Fibroblast of lung (primary cell): ENCODE data around the gene FAAP100. TPM values are rescaled to one million over a fixed set of nuclear protein-coding genes. Genes with fewer than 3 reads are reported as not detected.

Experiments
- DNase-seq, 2 donors: peaks; one replicate each; pipeline versions ENCODE4 v3.0.0 to v3.0.0-alpha.2; 2010; ENCODE audit warnings: low read depth in 2 of 2
- H2AFZ ChIP-seq: 2 replicates; pipeline ENCODE4 v1.5.1; 2012; ENCODE audit warnings: low read length, control low read depth, inconsistent platforms
- H3K27ac ChIP-seq: 2 replicates; pipeline ENCODE4 v1.5.1; 2011; ENCODE audit warnings: low read length, control low read depth; ENCODE audit not compliant: insufficient read depth
- H3K27me3 ChIP-seq: 2 replicates; pipeline ENCODE4 v1.5.1; 2011; ENCODE audit warnings: mild to moderate bottlenecking, low read length; ENCODE audit not compliant: control insufficient read depth, insufficient read depth
- H3K36me3 ChIP-seq: 2 replicates; pipeline ENCODE4 v1.5.1; 2011; ENCODE audit warnings: low read length; ENCODE audit not compliant: control insufficient read depth, insufficient read depth
- H3K4me1 ChIP-seq: 2 replicates; pipeline ENCODE4 v1.5.1; 2011; ENCODE audit warnings: low read length; ENCODE audit not compliant: control insufficient read depth, insufficient read depth; ENCODE audit errors: extremely low read depth
- H3K4me2 ChIP-seq: 2 replicates; pipeline ENCODE4 v1.5.1; 2011; ENCODE audit warnings: low read length, control low read depth; ENCODE audit not compliant: insufficient read depth; ENCODE audit errors: extremely low read depth
- H3K4me3 ChIP-seq, 4 experiments: fragments of 200-600 bp in 1 of 4; sonication (generic) in 1 of 4; replicated peaks in 1 of 4; 2 replicates each; pipeline ENCODE4 v1.5.1; 2011 to 2016; ENCODE audit warnings: low read length in 4 of 4, low read depth in 3 of 4, mild to moderate bottlenecking in 3 of 4, control low read depth in 2 of 4, inconsistent platforms in 1 of 4, mixed read lengths in 1 of 4; ENCODE audit not compliant: insufficient read depth in 1 of 4; ENCODE audit errors: control extremely low read depth in 1 of 4
- H3K79me2 ChIP-seq: 2 replicates; pipeline ENCODE4 v1.5.1; 2012; ENCODE audit warnings: mild to moderate bottlenecking, low read length, inconsistent platforms; ENCODE audit not compliant: control insufficient read depth, insufficient read depth
- H3K9ac ChIP-seq: 2 replicates; pipeline ENCODE4 v1.5.1; 2011; ENCODE audit warnings: mild to moderate bottlenecking, low read length, control low read depth; ENCODE audit not compliant: insufficient read depth
- H3K9me3 ChIP-seq: 2 replicates; pipeline ENCODE4 v1.5.1; 2012; ENCODE audit warnings: low read depth, low read length; ENCODE audit not compliant: control insufficient read depth, insufficient read depth
- H4K20me1 ChIP-seq: 2 replicates; pipeline ENCODE4 v1.5.1; 2011; ENCODE audit warnings: low read length; ENCODE audit not compliant: control insufficient read depth, insufficient read depth; ENCODE audit errors: extremely low read depth
- CTCF ChIP-seq, 2 donors: IDR thresholded peaks in 1 of 2; conservative IDR thresholded peaks in 1 of 2; 1 replicate in 1 of 2; 2 replicates in 1 of 2; pipeline ENCODE4 v1.5.1; 2011 to 2012; ENCODE audit warnings: low read length in 2 of 2, control low read depth in 1 of 2, inconsistent platforms in 1 of 2, low read depth in 1 of 2, mild to moderate bottlenecking in 1 of 2
- EZH2 ChIP-seq: IDR thresholded peaks from 2 replicates; pipeline ENCODE4 v1.5.1; 2012; ENCODE audit warnings: low read length, control low read depth, mild to moderate bottlenecking; ENCODE audit errors: missing control alignments
- polyA plus RNA-seq, 2 donors: library from polyadenylated mRNA; depleted of rRNA in 1 of 2; stranded (reverse) in 1 of 2; unstranded in 1 of 2; fragments of >200 nt; gene quantifications; 2 replicates each; pipeline ENCODE4 v1.2.1, GENCODE V29; 2011 to 2012; ENCODE audit warnings: missing spikeins in 1 of 2
- total RNA-seq: library from RNA; depleted of rRNA; stranded (reverse); fragments of >200 nt; gene quantifications from 2 replicates; pipeline ENCODE4 v1.2.1, GENCODE V29; 2014

Gene FAAP100
- total and polyA plus RNA-seq, 2 donors (not counting 1 experiment from before 2014, with no cell fraction given): 6.7 to 10.4 TPM

- no peak overlapping the region for H3K4me2 ChIP-seq
- TF ChIP-seq CTCF (conservative IDR thresholded peaks at IDR 0.05 in 1 of 2, IDR thresholded peaks at IDR 0.05 in 1 of 2; ENCODE audit: low read depth in 1 of 2, low read length in 2 of 2) (no peak), EZH2 (no peak)
- no peak overlapping the region for H3K27ac ChIP-seq
- no peaks in the 10 kb centered on the region for H3K9me3 ChIP-seq
- H3K36me3 ChIP-seq: peaks cover 24% of the 10 kb centered on the region
- H3K9ac ChIP-seq: no peak overlapping the region
- no peak overlapping the region for H3K4me3 ChIP-seq
- no peak overlapping the region for H2AFZ ChIP-seq
- H3K79me2 ChIP-seq: peaks cover 3% of the 10 kb centered on the region
- H4K20me1 ChIP-seq: no peaks in the 10 kb centered on the region
- no peaks in the 10 kb centered on the region for H3K4me1 ChIP-seq
- no peak for DNase-seq
- no peaks in the 10 kb centered on the region for H3K27me3 ChIP-seq
Measured at GRCh38 chr17:81593105-81593871, 41.1 kb upstream of the FAAP100 start.

- Histone ChIP-seq H3K9me3 (no peaks in the 10 kb centered on the region), H3K27ac (no peak overlapping the region), H3K79me2 (no peaks in the 10 kb centered on the region), H3K27me3 (no peaks in the 10 kb centered on the region), H3K9ac (no peak overlapping the region), H3K36me3 (peaks cover 22% of the 10 kb centered on the region), H3K4me1 (no peaks in the 10 kb centered on the region), H4K20me1 (no peaks in the 10 kb centered on the region), H3K4me2 (no peak overlapping the region), H3K4me3 (no peak overlapping the region), H2AFZ (no peak overlapping the region)
- no peak for TF ChIP-seq CTCF (conservative IDR thresholded peaks at IDR 0.05 in 1 of 2, IDR thresholded peaks at IDR 0.05 in 1 of 2; ENCODE audit: low read depth in 1 of 2, low read length in 2 of 2)
- no peak for TF ChIP-seq EZH2
- DNase-seq: no peak
Measured at GRCh38 chr17:81591971-81592370, 39.8 kb upstream of the FAAP100 start.

GRCh38 chr17:81590121-81590520 is 38.0 kb upstream of the FAAP100 start:
- TF ChIP-seq CTCF (conservative IDR thresholded peaks at IDR 0.05 in 1 of 2, IDR thresholded peaks at IDR 0.05 in 1 of 2; ENCODE audit: low read depth in 1 of 2, low read length in 2 of 2) (no peak), EZH2 (no peak)
- no peak overlapping the region for H3K9ac ChIP-seq
- no peak overlapping the region for H3K4me3 ChIP-seq
- H3K4me1 ChIP-seq: no peaks in the 10 kb centered on the region
- H3K9me3 ChIP-seq: no peaks in the 10 kb centered on the region
- peaks cover 24% of the 10 kb centered on the region for H3K36me3 ChIP-seq
- no peaks in the 10 kb centered on the region for H4K20me1 ChIP-seq
- H2AFZ ChIP-seq: no peak overlapping the region
- no peaks in the 10 kb centered on the region for H3K79me2 ChIP-seq
- H3K4me2 ChIP-seq: no peak overlapping the region
- H3K27ac ChIP-seq: no peak overlapping the region
- no peak for DNase-seq
- H3K27me3 ChIP-seq: no peaks in the 10 kb centered on the region
